ENCODE data around the gene SH3PXD2A.
"Not testable (repeated sequence)": the region's sequence is repeated elsewhere in the genome, so short reads cannot be mapped to it uniquely, and the experiment has no call there.

- TF ChIP-seq CTCF (IDR thresholded peaks at IDR 0.05; ENCODE audit: insufficient read depth, low read depth, low read length); EZH2 (IDR thresholded peaks at IDR 0.05; ENCODE audit: insufficient read depth, low read length): not testable (repeated sequence)
Measured at GRCh38 chr10:103813312-103813711, 42.1 kb downstream of the SH3PXD2A start.
